ENCODE data around the gene TM9SF1.
"Not testable (repeated sequence)": the region's sequence is repeated elsewhere in the genome, so short reads cannot be mapped to it uniquely, and the experiment has no call there.

Gene TM9SF1

DNA sequence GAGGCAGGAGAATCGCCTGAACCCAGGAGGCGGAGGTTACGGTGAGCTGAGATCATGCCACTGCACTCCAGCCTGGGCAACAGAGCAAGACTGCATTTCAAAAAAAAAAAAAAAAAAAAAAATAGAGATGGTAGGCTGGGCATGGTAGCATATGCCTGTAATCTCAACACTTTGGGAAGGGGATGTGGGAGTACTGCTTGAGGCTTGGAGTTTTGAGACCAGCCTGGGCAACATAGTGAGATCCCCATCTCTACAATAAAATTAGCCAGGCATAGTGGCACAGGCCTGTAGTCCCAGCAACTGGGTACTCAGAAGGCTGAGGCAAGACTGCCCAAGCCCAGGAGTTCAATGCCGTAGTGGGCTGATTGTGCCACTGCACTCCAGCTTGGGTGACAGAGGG lies 27.7 kb upstream of the TM9SF1 start:
- DNase-seq = not testable (repeated sequence)

DNA sequence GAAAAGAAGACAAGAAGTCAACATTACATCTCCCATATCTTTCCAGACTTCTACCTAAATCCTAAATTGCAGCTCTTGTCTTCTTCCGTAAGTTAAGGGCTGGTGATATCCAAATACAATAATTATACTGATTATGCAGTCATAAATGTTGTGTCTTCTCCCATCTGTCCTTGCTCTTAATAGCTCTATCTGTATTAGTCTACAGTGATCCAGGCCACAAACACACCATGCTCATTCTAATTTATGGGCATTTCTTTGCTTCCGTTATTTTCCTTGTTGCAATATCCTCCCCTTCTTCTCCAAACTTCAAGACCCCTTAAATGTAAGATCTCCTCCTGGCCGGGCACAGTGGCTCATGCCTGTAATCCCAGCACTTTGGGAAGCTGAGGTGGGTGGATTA lies 24.3 kb upstream of the TM9SF1 start:
- DNase-seq = no peak

DNA sequence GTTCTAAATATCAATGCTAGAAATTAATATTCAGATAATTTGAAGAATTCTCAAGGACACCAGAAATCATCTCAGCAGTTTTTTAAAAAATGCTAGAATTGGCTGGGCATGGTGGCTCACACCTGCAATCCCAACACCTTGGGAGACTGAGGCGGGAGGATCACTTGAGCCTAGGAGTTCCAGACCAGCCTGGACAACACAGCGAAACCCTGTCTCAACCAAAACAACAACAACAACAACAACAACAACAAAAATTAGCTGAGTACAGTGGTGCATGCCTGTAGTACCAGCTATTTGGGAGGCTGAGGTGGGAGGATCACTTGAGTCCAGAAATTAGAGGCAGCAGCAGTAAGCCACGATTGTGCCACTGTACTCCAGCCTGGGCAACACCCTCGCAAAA lies 23.8 kb upstream of the TM9SF1 start:
- no peak for DNase-seq

DNA sequence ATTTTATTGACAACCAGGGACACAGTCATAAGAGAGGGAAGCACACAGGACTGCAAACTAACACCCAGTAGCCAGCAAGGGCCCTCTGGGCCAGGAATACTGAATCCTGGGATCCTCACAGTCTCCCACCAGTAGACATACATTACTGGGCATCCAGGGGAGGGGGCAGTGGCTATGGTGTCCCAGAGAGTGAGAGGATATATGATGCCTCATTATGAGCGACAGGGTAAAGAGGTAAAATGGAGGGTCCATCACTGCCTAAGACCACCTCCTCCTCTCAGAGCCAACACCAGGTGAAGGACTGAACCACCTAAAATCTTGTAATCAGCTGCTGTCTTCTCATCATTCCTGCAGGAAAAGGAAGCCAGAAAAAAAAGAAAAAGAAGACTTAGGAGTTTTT lies 21.6 kb upstream of the TM9SF1 start:
- not testable (repeated sequence) for DNase-seq

DNA sequence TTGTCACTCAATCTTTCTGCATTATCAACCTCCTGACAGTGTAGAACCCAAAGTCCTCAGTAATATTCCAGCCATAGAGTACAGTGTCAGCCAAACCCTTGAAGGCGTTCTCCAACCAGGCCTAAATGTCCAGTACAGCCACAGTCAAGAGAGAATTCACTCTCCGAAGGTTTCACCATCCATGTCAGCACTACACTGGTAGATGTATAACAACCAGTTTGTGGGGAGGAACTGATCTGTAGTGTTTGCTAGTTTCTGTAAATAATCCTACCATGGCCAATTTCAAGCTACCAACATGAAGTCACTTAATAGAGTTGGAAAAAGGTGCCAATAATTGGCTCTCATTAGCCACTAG lies 21.1 kb upstream of the TM9SF1 start:
- no peak for DNase-seq

DNA sequence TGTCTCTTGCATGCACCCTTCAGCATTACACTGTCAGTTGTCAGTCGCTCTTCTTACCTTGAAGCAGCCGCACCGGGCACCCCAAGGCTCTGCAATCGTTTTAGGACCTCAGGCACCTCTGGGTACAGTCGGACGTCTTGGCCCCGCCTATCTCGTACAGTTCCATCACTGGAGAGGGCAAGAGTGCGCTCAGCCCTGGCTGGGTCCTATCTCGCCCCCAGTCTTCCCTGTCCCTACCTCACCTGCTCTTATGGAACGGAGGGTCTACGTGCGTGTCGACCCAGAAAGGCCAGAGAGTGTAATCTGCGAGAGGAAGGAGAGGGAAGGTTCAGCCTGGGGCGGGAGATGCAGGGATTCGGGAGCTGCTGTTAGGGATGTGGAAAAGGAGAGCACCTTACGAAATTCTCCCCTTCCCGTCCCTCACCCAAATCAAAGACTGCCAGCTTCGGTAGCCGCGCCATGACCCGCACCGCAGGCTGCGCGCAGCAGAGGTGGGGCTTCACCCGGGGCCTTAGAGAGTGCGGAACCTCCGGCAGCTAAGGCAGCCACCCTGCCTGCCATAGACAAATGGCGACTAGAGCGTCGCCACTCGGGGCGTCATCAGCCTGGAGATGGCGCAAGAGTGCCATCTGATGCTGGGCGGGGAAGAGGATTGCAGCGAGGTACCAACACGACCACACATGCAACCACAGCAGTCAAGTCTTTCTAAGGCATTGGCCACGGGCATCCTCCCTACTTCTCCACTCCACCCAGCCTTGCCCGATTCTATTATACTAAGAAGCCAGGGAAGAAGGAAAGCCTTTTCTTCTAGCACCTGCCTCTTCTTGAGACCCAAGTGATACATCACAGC lies 20.5 kb upstream of the TM9SF1 start, which contains the start of gene MDP1:
TSS of gene MDP1 (minus strand) at position 572 of the 850 bp plus-strand sequence. CDS start at position 461, 111 bp downstream.
- peak; percentile 36 for DNase-seq

DNA sequence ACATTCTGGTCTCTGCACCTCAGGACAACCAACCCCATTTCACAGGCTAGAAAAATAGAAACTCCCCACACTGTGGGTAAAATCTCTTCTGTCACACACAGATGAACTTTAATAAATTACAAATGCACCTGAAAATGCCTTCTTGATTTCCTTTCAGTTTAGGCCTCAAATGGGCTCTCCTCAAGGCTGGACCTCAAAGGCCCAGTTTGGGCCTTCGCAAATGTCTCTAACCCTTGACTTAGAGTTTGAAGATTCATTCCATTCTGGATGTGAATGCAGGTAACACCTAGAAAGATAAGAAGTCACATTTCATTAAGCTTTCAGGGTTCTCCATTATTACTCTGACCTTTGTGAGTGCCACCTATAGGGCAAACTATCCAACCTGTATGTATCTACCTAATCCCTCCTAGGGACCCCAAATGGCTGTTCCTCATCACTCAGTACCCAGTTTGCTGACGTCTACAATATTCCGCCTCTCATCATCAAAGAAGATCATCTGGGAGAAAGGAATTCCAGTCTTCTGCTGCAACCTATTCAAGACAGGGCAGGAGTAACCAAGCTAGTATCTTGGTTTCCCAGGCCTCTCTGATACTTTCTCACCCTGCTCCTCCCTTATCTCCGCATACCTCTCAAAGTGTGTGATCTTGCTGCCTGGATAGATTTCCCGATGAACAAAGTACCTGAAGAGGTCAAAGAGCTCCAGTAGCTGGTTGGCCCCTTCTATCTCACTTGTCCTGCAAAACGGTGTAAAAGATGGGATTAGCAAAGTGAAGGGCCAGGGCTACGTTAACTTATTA lies 18.8 kb upstream of the TM9SF1 start:
- DNase-seq = no peak

DNA sequence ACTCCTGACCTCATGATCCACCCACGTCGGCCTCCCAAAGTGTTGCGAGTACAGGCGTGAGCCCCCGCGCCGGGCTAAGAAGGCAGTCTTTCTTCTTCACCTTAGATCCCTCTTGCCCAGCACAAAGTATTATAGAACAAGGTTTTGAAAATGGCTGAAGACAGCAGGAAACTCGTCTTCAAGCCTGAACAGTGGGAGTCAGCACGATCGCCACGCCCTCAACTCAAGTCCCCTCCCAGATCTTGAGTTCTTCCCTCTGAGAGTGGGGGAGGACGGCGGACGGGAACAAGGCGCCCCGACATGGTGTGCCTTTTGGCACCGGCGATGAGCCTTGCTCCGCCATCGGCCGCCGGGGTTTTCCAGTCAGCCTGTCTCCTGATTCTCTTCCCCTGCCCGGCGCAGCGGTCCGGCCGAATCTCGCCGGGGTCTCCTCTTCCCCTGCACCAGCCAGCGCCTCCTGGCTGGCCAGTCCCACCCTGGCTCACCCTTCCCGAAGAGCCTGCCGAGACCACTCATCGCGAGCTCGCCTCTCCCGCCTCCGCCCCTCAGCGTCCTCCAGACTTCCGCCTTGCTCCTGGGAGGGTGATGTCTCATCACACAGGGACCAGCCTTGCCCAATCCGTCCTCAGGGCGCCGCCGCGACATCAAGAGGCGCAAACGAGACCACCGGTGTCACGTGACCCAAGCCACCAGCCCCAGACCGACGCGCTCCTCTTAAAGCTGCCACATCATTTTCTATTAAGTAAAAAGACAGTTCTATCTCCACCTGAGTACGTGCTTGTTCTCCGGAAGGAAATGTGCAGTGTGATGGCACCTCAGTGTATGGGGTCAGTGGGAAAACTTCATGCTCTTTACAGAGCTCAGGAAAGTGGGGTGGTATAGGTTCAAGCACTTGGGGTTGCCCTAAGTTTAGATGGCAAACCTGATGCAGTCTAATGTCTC lies 18.0 kb upstream of the TM9SF1 start, which contains the start of gene CHMP4A:
TSS of gene CHMP4A (minus strand) at position 565 of the 942 bp plus-strand sequence. CDS start at position 516, 49 bp downstream.
- peak; percentile 78 for DNase-seq

DNA sequence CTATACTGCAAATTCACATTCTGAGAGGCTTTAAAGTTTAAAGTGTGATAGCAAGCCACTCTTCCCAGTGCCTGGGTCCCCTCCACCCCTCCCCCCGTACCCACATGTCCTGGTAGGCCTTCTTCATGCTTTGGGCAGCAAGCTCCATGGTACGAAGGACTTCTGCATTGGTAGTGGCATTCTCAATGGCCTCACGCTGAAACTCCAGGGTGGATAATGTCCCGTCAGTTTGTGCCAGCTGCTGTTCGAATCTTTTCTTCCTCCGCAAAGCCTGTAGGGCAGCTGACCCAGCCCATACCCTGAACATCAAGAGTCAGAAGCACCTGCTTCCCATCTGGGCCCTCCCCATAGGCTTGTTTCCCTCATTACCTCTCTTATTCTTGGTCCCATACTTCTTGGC lies 16.1 kb upstream of the TM9SF1 start:
- no peak for DNase-seq

DNA sequence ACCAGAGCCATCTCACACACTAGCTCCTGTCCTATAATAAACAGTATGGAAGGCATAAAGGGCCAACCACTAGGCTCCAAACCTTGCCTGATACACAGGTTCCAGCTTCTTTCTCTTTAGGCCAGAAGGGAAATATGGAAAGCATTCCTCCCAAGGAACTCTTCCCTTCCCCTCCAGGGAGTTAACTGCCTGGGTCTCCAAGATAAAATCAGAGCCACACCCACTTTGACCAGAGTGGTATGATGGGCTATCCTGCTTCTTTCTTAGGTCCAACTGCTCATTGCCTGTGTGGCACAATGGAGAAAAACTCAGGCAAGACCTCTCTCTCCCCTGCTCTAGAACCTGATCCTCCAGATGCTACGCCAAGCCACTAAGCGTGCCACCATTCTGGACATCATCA lies 12.4 kb upstream of the TM9SF1 start:
- DNase-seq = no peak

DNA sequence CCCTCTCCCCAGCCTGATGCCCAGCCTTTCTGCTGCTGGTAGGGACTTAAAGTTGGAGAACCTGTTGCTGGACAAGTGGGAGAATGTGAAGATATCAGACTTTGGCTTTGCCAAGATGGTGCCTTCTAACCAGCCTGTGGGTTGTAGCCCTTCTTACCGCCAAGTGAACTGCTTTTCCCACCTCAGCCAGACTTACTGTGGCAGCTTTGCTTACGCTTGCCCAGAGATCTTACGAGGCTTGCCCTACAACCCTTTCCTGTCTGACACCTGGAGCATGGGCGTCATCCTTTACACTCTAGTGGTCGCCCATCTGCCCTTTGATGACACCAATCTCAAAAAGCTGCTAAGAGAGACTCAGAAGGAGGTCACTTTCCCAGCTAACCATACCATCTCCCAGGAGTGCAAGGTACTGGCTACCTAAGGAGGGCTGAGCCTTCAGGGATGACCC lies 11.9 kb upstream of the TM9SF1 start:
- no peak for DNase-seq

DNA sequence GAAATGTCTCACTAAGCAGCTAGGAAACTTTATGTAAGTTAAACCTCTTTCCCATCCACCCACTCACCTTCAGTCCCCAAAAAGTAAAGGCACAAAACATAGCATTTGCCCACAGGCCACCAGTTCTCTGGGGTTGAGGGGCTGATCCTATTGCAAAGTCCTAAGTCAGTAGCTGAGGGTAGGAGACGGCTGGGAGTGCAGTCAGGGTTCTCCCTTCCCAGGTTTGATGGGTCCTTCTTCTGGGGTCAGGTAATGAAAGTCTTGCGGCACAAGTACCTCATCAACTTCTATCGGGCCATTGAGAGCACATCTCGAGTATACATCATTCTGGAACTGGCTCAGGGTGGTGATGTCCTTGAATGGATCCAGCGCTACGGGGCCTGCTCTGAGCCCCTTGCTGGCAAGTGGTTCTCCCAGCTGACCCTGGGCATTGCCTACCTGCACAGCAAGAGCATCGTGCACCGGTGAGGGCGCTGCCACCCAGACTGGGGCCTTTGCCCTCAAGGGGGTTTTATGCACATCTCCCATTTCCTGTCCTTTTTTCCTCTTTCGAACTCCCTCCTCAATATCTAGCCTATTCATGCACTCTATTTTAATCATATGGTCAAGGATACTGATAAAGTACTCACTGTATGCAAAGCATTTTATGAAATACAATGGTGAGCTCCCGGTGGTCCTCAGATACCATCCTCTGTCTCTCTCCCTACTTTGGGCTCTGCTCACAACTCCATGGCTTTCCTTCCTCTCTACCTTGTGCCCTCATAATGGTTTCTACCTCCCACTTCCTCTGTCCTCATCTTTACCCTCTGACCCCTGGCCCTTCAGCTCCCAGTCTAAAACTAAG lies 11.2 kb upstream of the TM9SF1 start:
- no peak for DNase-seq

DNA sequence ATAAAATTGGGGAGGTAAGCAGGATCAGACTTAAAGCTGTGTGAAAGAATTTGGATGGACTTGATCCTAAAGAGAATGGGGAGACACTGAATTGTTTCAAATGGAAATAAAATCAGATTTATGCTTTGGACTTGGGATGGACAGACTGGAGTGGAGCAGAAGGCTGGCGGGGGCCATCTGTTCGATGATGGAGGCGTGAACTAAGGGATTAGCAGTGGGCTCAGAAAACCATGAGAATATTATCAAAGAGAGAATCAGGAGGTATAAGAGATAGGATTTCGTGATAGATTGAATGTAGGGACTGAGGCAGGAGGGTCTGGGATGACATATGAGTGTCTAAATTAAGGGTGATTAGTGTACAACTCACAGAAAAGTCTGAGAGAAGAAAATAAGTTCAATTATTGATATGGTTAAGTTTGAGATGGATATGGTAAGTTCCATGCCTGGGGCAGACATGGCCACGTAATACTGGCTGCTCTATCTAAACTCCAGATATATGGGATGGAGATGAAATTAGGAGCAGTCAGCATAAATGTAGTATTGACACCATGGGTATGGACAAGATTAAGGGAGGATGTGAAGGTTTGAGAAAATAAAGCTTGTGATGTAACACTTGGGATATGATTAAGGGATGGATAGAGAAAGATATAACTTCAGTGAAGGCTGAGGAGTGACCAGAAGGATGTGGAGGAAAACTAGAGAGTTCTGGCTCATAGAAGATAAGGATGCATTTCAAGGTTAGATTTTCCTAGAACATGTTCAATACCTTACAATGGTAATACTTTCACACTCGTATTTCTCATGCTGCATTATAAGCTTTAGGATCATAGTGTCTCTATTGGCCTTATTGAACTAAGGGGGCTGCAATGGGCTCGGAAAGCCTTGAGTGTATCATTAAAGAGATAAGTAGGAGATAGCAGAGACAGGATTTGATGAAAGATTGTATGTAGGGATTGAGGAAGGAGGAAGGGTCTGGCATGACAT lies 9.2 kb upstream of the TM9SF1 start:
- DNase-seq = no peak

DNA sequence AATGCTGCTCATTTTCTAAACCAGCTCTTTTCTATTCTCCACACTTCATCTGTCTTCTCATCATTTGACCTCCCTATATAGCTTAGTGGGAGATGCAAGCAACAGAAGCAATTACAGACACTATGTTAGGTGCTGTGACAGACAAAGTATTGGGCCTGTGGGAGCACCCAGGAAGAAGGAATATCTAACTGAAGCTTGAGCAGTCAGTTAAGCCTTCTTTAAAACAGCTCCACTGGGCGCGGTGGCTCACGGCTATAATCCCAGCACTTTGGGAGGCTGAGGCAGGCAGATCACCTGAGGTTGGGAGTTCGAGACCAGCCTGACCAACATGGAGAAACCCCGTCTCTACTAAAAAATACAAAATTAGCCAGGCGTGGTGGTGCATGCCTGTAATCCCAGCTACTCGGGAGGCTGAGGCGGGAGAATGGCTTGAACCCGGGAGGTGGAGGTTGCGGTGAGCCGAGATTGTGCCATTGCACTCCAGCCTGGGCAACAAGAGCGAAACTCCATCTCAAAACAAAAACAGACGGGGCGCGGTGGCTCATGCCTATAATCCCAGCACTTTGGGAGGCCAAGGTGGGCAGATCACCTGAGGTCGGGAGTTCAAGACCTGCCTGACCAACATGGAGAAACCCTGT lies 8.1 kb upstream of the TM9SF1 start:
- not testable (repeated sequence) for DNase-seq

DNA sequence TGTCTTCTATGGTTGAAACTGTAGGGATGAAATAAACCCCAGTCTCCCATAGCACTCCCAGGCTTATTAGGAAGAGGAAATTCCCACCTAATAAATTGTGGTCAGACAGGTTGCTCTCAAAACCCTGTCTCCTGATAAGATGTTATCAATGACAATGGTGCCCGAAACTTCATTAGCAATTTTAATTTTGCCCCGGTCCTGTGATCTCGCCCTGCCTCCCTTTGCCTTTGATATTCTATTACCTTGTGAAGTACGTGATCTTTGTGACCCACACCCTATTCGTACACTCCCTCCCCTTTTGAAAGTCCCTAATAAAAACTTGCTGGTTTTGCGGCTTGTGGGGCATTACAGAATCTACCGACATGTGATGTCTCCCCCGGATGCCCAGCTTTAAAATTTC lies 7.3 kb upstream of the TM9SF1 start:
- not testable (repeated sequence) for DNase-seq

DNA sequence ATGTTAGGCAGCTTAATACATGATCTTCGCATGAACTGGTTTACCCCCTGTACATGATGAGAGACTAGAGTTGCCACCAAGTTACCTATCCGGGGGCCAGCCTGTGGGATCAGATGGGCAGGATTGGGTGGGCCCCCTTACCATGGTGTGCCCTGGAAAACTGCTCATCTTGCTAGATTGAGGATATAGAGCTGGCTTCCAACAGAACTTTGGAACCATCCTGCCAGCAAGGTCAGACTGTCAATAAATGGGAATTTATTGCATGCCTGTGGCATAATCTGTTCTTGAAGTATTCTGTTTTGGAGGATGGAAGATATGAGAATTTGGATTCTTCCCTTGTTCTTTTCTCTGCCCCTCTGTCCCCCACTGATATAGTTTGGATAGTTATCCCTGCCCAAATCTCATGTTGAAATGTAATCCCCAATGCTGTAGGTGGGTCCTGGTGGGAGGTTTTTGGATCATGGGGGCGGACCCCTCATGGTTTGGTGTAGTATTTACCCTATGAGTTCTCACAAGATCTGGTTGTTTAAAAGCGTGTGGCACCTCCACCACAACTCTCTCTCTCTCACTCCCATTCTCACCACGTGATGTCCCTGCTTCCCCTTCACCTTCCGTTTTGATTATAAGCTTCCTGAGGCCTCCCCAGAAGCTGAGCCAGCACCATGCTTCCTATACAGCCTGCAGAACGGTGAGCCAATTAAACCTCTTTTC lies 3.7 kb upstream of the TM9SF1 start:
- DNase-seq = no peak

DNA sequence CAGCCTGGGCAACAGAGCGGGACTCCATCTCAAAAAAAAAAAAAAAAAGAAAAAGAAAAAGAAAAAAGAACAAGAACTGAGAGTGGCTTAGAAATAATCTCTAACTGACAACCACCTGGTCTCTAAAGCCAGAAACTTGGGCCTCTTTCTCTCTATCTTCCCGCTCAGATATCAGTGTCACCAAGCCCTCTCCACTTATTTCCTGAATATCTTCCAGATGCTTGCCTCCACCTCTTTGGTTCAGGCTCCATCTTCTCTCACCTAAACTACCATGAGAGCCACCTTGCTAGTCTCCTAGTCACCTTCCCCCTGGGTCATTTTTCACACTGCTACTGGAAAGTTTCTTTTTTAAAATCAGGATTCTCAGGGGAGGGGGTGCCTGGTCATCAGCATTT lies 1.8 kb upstream of the TM9SF1 start:
- no peak for DNase-seq

DNA sequence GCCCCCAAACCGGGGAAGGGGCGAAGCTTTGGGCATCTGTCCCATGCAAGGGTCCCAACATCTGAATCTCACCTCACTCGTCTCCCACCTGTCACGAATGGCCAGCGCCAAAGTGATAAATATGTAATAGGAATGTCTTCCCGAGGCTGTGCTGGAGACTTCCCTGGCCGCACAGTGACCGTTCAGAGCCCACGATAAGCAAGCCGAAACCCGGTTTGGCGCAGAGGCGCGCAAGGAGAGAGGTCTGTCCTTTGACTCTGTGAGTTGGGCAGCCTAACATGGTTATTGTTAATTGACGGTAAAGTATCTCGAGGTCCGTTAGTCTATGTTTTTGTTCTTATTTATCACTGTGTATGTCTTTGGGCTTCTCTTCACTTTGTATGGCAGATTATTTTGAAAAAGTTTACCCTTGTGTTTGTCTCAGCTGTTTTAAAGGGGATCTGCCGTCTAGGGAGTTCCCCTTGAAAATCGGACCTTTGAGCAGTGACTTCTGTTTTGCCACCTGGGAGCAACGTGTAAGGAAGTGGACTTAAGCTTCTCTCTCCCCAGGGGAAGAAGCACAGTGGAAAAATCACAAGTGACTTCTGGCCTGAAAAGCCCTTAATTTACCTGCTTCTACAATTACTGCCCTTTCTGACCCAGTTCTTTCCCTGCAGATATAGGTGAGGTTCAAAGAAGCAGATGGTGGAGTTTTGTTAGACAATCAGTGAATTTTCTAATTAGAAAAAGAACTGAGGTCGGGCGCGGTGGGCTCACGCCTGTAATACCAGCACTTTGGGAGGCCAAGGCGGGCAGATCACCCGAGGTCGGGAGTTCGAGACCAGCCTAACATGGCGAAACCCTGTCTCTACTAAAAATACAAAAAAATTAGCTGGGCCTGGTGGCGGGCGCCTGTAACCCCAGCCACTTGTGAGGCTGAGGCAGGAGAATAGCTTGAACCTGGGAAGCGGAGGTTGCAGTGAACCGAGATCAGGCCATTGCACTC lies 1.1 kb upstream of the TM9SF1 start:
- DNase-seq = no peak

All from NCI-H2029 treated with DMSO at 0.1 percent for 48 hours (cell line).